HUDEP-2 (cell line): ENCODE measurements around the gene CHST4.
"Not testable (repeated sequence)": the region's sequence is repeated elsewhere in the genome, so short reads cannot be mapped to it uniquely, and the experiment has no call there.

Experiments used
- DNase-seq, 76 experiments: peaks; one replicate each; lab custom pipeline; 2025; ENCODE audit not compliant: unreplicated experiment in 76 of 76; lab: John Stamatoyannopoulos, UW

CHST4 gene

GRCh38 chr16:71526111-71526631 is at the start of gene CHST4:
Gene CHST4 (plus strand): TSS chr16:71526426. CDS start chr16:71536678, 10,252 bp downstream.
- peak in 14 of 76 experiments; percentile 2 to 47 (median 7) for DNase-seq

- no peak for DNase-seq
Measured at GRCh38 chr16:71476457-71477124, 49.6 kb upstream of the CHST4 start.

- DNase-seq, result peak in 47 of 76 experiments; percentile 2 to 78 (median 34)
Measured at GRCh38 chr16:71479420-71479819, 46.8 kb upstream of the CHST4 start.

- DNase-seq, result no peak
Measured at GRCh38 chr16:71480956-71481355, 45.3 kb upstream of the CHST4 start.

- DNase-seq, result no peak
Measured at GRCh38 chr16:71482569-71482968, 43.7 kb upstream of the CHST4 start.

- peak in 73 of 76 experiments; percentile 16 to 81 (median 63) for DNase-seq
Measured at GRCh38 chr16:71484006-71484893, 42.0 kb upstream of the CHST4 start.

GRCh38 chr16:71489122-71489521 is 37.1 kb upstream of the CHST4 start, which contains the start of gene ZNF19:
Gene ZNF19 (minus strand): TSS chr16:71489324. CDS start chr16:71482114, 7,210 bp downstream.
- no peak for DNase-seq

- peak in 1 of 76 experiments; percentile 12 for DNase-seq
Measured at GRCh38 chr16:71490361-71490760, 35.9 kb upstream of the CHST4 start.

- no peak for DNase-seq
Measured at GRCh38 chr16:71491054-71491453, 35.2 kb upstream of the CHST4 start.

GRCh38 chr16:71492786-71493185 is 33.4 kb upstream of the CHST4 start:
- DNase-seq, result peak in 17 of 76 experiments; percentile 5 to 54 (median 17)

GRCh38 chr16:71493213-71493612 is 33.0 kb upstream of the CHST4 start:
- DNase-seq, result peak in 3 of 76 experiments; percentile 9 to 54 (median 14)

- DNase-seq, result no peak
Measured at GRCh38 chr16:71498031-71498430, 28.2 kb upstream of the CHST4 start.

- DNase-seq, result peak in 47 of 76 experiments; percentile 1 to 66 (median 37)
Measured at GRCh38 chr16:71499775-71500364, 26.4 kb upstream of the CHST4 start.

GRCh38 chr16:71500964-71501363 is 25.3 kb upstream of the CHST4 start:
- peak in 1 of 76 experiments; percentile 3 for DNase-seq

- no peak for DNase-seq
Measured at GRCh38 chr16:71501547-71501946, 24.7 kb upstream of the CHST4 start.

GRCh38 chr16:71504051-71504450 is 22.2 kb upstream of the CHST4 start:
- not testable (repeated sequence) for DNase-seq

GRCh38 chr16:71504901-71505300 is 21.3 kb upstream of the CHST4 start:
- DNase-seq, result no peak

GRCh38 chr16:71507061-71507460 is 19.2 kb upstream of the CHST4 start:
- no peak for DNase-seq

GRCh38 chr16:71513302-71513701 is 12.9 kb upstream of the CHST4 start:
- DNase-seq, result no peak

- DNase-seq, result no peak
Measured at GRCh38 chr16:71514476-71514875, 11.8 kb upstream of the CHST4 start.

GRCh38 chr16:71515026-71515425 is 11.2 kb upstream of the CHST4 start:
- no peak for DNase-seq
